Esophagus squamous epithelium (tissue), 4 donors: ENCODE results near the gene PGAP6.

Experiments used
- POLR2A ChIP-seq, 4 donors: fragments of 450-650 bp; IDR thresholded peaks; one replicate each; pipeline ENCODE4 v1.6.1; 2017; ENCODE audit warnings: antibody characterized with exemption in 4 of 4, mild to moderate bottlenecking in 4 of 4, moderate library complexity in 3 of 4
- TF ChIP-seq, protein P1 (sequence below), 6 experiments: fragments of 450-650 bp in 4 of 6; fragments of 200-600 bp in 2 of 6; sonication (generic) in 2 of 6; IDR thresholded peaks; one replicate each; pipeline ENCODE4 v1.5.1; 2016 to 2019; ENCODE audit warnings: antibody characterized with exemption in 6 of 6, mild to moderate bottlenecking in 4 of 6, moderate library complexity in 4 of 6

DNA sequence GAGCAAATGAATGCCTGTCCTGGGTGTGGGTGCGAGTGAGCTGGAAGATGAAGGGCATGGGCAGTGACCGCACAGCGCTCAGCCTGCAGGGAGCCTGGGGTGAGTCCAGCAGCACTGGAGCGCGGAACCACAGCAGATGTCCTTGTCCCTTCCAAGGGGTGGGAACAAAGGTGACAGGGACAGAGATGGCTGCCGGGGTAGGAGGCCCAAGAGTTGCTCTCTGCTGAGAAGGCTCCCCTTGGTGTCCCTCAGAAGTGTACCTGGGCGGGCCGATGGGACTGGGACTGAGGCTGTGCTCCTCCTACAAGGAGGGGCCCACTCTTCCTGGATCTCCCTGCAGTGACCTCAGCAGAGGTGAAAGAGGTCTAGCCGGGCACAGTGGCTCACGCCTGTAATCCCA is 7.6 kb upstream of the PGAP6 start:
- TF ChIP-seq, protein P1, sequence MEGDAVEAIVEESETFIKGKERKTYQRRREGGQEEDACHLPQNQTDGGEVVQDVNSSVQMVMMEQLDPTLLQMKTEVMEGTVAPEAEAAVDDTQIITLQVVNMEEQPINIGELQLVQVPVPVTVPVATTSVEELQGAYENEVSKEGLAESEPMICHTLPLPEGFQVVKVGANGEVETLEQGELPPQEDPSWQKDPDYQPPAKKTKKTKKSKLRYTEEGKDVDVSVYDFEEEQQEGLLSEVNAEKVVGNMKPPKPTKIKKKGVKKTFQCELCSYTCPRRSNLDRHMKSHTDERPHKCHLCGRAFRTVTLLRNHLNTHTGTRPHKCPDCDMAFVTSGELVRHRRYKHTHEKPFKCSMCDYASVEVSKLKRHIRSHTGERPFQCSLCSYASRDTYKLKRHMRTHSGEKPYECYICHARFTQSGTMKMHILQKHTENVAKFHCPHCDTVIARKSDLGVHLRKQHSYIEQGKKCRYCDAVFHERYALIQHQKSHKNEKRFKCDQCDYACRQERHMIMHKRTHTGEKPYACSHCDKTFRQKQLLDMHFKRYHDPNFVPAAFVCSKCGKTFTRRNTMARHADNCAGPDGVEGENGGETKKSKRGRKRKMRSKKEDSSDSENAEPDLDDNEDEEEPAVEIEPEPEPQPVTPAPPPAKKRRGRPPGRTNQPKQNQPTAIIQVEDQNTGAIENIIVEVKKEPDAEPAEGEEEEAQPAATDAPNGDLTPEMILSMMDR (IDR thresholded peaks at IDR 0.05) = no peak
- TF ChIP-seq POLR2A (IDR thresholded peaks at IDR 0.05) = no peak
